HepG2 (cell line): ENCODE data around the gene LEF1. TPM values are rescaled to one million over a fixed set of nuclear protein-coding genes. Genes with fewer than 3 reads are reported as not detected.

Experiments used
- ATAC-seq: fragments of 200-7000 bp; cut with Tn5 transposase; 3 replicates; pipeline ENCODE4 v1.9.1; 2020; ENCODE audit warnings: mild to moderate bottlenecking, moderate library complexity
- BruUV-seq: library from RNA; stranded (reverse); fragments of 400-500 nt; replicated peaks from 2 replicates; lab custom pipeline; 2021; lab: Mats Ljungman, UMichigan
- CTCF ChIA-PET: fragments of 300-600 bp; formaldehyde crosslinking; extraction: SDS; loops from one replicate; lab custom pipeline; 2021; ENCODE audit warnings: low total read pairs, inconsistent platforms, low intra/inter-chr PET ratio; lab: Yijun Ruan, JAX
- POLR2A ChIA-PET: fragments of 350-600 bp; sonication (Branson Sonifier 250); formaldehyde crosslinking; loops from one replicate; lab custom pipeline; 2020; ENCODE audit warnings: antibody characterized with exemption, inconsistent platforms; lab: Yijun Ruan, JAX
- DNase-seq: peaks from one replicate; pipeline ENCODE4 v3.0.0-alpha.2; 2015; ENCODE audit warnings: low spot score
- FAIRE-seq: peaks from 3 replicates; lab custom pipeline; 2011; peaks lifted over from hg19 to GRCh38; lab: Jason Lieb, UNC
- H2AFZ ChIP-seq: one replicate; pipeline ENCODE4 v1.6.1; 2011; ENCODE audit warnings: low read length, inconsistent platforms
- H3K27ac ChIP-seq: fragments of 300-600 bp; 3 replicates; pipeline ENCODE4 v1.8.0; 2011; ENCODE audit warnings: mixed run types, mild to moderate bottlenecking, mixed read lengths, low read length, inconsistent platforms; ENCODE audit not compliant: insufficient read depth; ENCODE audit errors: extremely low read length
- H3K27me3 ChIP-seq, 2 experiments: fragments of 200-600 bp in 1 of 2; 2 replicates in 1 of 2; 3 replicates in 1 of 2; pipeline versions ENCODE4 v1.6.0 to v1.8.0; 2011; ENCODE audit warnings: low read length in 2 of 2, mild to moderate bottlenecking in 2 of 2, moderate library complexity in 2 of 2, inconsistent platforms in 1 of 2; ENCODE audit not compliant: insufficient read depth in 2 of 2, control insufficient read depth in 1 of 2
- H3K36me3 ChIP-seq, 2 experiments: fragments of 200-600 bp in 1 of 2; replicated peaks in 1 of 2; 2 replicates in 1 of 2; 3 replicates in 1 of 2; pipeline versions ENCODE4 v1.5.1 to v1.8.0; 2011; ENCODE audit warnings: low read length in 2 of 2, inconsistent platforms in 1 of 2; ENCODE audit not compliant: insufficient read depth in 2 of 2, control insufficient read depth in 1 of 2
- H3K4me1 ChIP-seq: 2 replicates; pipeline ENCODE4 v1.5.1; 2012; ENCODE audit warnings: low read length, inconsistent platforms; ENCODE audit not compliant: insufficient read depth
- H3K4me2 ChIP-seq: 2 replicates; pipeline ENCODE4 v1.6.0; 2011; ENCODE audit warnings: low read depth, low read length, inconsistent platforms
- H3K4me3 ChIP-seq, 3 experiments: fragments of 200-600 bp in 1 of 3; sonication (generic), shearing (Covaris generic) in 1 of 3; replicated peaks in 1 of 3; 2 replicates each; pipeline ENCODE4 v1.5.1; 2011 to 2016; ENCODE audit warnings: low read length in 3 of 3, inconsistent platforms in 2 of 3, low read depth in 2 of 3, mild to moderate bottlenecking in 2 of 3, control low read depth in 1 of 3, mixed read lengths in 1 of 3; ENCODE audit not compliant: insufficient read depth in 1 of 3
- H3K79me2 ChIP-seq: one replicate; pipeline ENCODE4 v1.6.1; 2011; ENCODE audit warnings: low read length, inconsistent platforms; ENCODE audit not compliant: insufficient read depth
- H3K9ac ChIP-seq: 2 replicates; pipeline ENCODE4 v1.6.0; 2011; ENCODE audit warnings: mild to moderate bottlenecking, low read depth, low read length, inconsistent platforms; ENCODE audit not compliant: insufficient read depth
- H3K9me3 ChIP-seq: 2 replicates; pipeline ENCODE4 v1.5.1; 2012; ENCODE audit warnings: mild to moderate bottlenecking, low read length
- H4K20me1 ChIP-seq: 2 replicates; pipeline ENCODE4 v1.6.0; 2011; ENCODE audit warnings: inconsistent platforms, mild to moderate bottlenecking, low read length, moderate library complexity; ENCODE audit not compliant: insufficient read depth
- CTCF ChIP-seq: sonication (generic); formaldehyde crosslinking; IDR thresholded peaks from 2 replicates; pipeline ENCODE4 v1.5.0; 2020; ENCODE audit warnings: mild to moderate bottlenecking, missing genetic modification reagents, moderate library complexity
- HNF1A ChIP-seq, 2 experiments: sonication (generic) in 1 of 2; formaldehyde crosslinking in 1 of 2; IDR thresholded peaks; 2 replicates each; pipeline versions ENCODE4 v1.4.0 to v1.6.1; 2016 to 2020; ENCODE audit warnings: borderline replicate concordance in 1 of 2, low read depth in 1 of 2, mild to moderate bottlenecking in 1 of 2, missing genetic modification reagents in 1 of 2
- RAD21 ChIP-seq: fragments of 450-650 bp; formaldehyde crosslinking; IDR thresholded peaks from 2 replicates; pipeline ENCODE4 v1.5.0; 2020; ENCODE audit warnings: mild to moderate bottlenecking
- RFXANK ChIP-seq: IDR thresholded peaks from 2 replicates; pipeline ENCODE4 v1.6.1; 2016
- SMC3 ChIP-seq: IDR thresholded peaks from 2 replicates; pipeline ENCODE4 v1.6.1; 2011; ENCODE audit warnings: low read length, improper control_type of control experiment
- STAG1 ChIP-seq: sonication (generic); formaldehyde crosslinking; IDR thresholded peaks from 2 replicates; pipeline ENCODE4 v1.4.0; 2020; ENCODE audit warnings: missing genetic modification reagents
- ZNF225 ChIP-seq: sonication (generic); formaldehyde crosslinking; IDR thresholded peaks from 2 replicates; pipeline ENCODE4 v1.4.0; 2020; ENCODE audit warnings: mild to moderate bottlenecking, missing genetic modification reagents
- ZNF251 ChIP-seq: sonication (generic); formaldehyde crosslinking; IDR thresholded peaks from 2 replicates; pipeline ENCODE4 v1.9.0; 2021; ENCODE audit warnings: mild to moderate bottlenecking, missing genetic modification reagents
- ZNF704 ChIP-seq: sonication (generic); formaldehyde crosslinking; IDR thresholded peaks from 2 replicates; pipeline ENCODE4 v1.8.1; 2023; ENCODE audit warnings: mild to moderate bottlenecking, inconsistent platforms, moderate library complexity, missing genetic modification reagents, borderline replicate concordance
- WGBS: methylation state at CpG from one replicate; pipeline ENCODE4 v1.1.6; 2017; ENCODE audit warnings: low lambda C conversion rate; 5-methylcytosine and 5-hydroxymethylcytosine counted together
- in situ Hi-C: cut with HindIII; loops from 2 replicates; pipeline ENCODE4 v1.10.0; 2017; ENCODE audit warnings: low pct_unique_long_range_greater_than_20kb; ENCODE audit not compliant: extremely low pct_ligation_motif_present
- intact Hi-C: fragments of 100-400 bp; cut with micrococcal nuclease; formaldehyde crosslinking; loops from one replicate; pipeline ENCODE4 v1.10.0; 2022; ENCODE audit not compliant: unreplicated experiment
- polyA plus RNA-seq, 8 experiments: library from polyadenylated mRNA; depleted of rRNA in 3 of 8; stranded (reverse) in 7 of 8; unstranded in 1 of 8; fragments of >200 nt; fragmentation: Illumina TruSeq in 4 of 8; extraction: Trizol in 4 of 8; gene quantifications; 2 replicates each; pipeline versions ENCODE4 v1.2.1 to v1.2.3, GENCODE V29; 2011 to 2016; ENCODE audit warnings: low read depth in 4 of 8, missing spikeins in 1 of 8, mixed read lengths in 1 of 8; ENCODE audit not compliant: insufficient read depth in 1 of 8
- total RNA-seq, 5 experiments: library from RNA; depleted of rRNA; stranded (reverse); fragments of >200 nt; fragmentation: Illumina TruSeq; extraction: Trizol; gene quantifications; 2 replicates each; pipeline ENCODE4 v1.2.3, GENCODE V29; 2016; ENCODE audit warnings: low read depth in 1 of 5

LEF1 gene
- total and polyA plus RNA-seq, 2 of the 13 experiments (the other 11 are each of a cell fraction or from before 2014, with no cell fraction given): 0.22 to 0.29 TPM

GRCh38 chr4:108018884-108019187, 149.9 kb downstream of the LEF1 start (continued):
- no peak for TF ChIP-seq ZNF225 (CRISPR knock-in tag)

- in situ Hi-C loops (loop anchor here (5.0 kb wide), 1 partner anchor 554 kb away; no protein-coding TSS in a partner anchor), intact Hi-C loops (loop anchor here (1.0 to 5.0 kb wide), 3 partner anchors 164 to 554 kb away; no protein-coding TSS in a partner anchor)
- no peaks in the 10 kb centered on the region for H4K20me1 ChIP-seq
- no TSS peak for BruUV-seq
- H3K79me2 ChIP-seq: no peaks in the 10 kb centered on the region
- no peak overlapping the region for H2AFZ ChIP-seq
- ChIA-PET POLR2A (no interaction called here), CTCF (interaction anchor here (1.1 to 1.5 kb wide), 2 partner anchors 474 to 554 kb away, joined by 4 to 14 read pairs; no protein-coding TSS in a partner anchor)
- DNase-seq: peak; percentile 58
- H3K9ac ChIP-seq: no peak overlapping the region
- H3K4me2 ChIP-seq: no peak overlapping the region
- no peak overlapping the region for H3K4me3 ChIP-seq
- H3K27ac ChIP-seq: no peak overlapping the region
- H3K4me1 ChIP-seq: no peaks in the 10 kb centered on the region
- FAIRE-seq: peak; percentile 50
- TF ChIP-seq STAG1: peak; percentile 77
- no peak for TF ChIP-seq HNF1A (IDR thresholded peaks at IDR 0.05; ENCODE audit: low read depth)
- TF ChIP-seq HNF1A (CRISPR knock-in tag; IDR thresholded peaks at IDR 0.05; ENCODE audit: borderline replicate concordance): no peak
- TF ChIP-seq CTCF (CRISPR knock-in tag): peak; percentile 83
- no peak for TF ChIP-seq ZNF251 (CRISPR knock-in tag)
- no peak for TF ChIP-seq RFXANK
- TF ChIP-seq SMC3: peak; percentile 77
- 0 out of 2 replicates have a peak, but pooled peaks have one; percentile 22 for TF ChIP-seq RAD21 (CRISPR knock-in tag)
- no peak for TF ChIP-seq ZNF704 (CRISPR knock-in tag)
- TF ChIP-seq, all 625 proteins: peak for 4
- H3K36me3 ChIP-seq: peaks cover 14 to 58% of the 10 kb centered on the region in 2 experiments
- 51% methylated on average over 8 of the region's 8 CpGs for WGBS
- no peaks in the 10 kb centered on the region; a peak in 1 of 5 replicates for H3K27me3 ChIP-seq
- peak; percentile 92 for ATAC-seq
- H3K9me3 ChIP-seq: no peaks in the 10 kb centered on the region
These were observed 150.5 kb downstream of the LEF1 start for GRCh38 chr4:108018040-108018883.
